Inferior parietal cortex (tissue), 1 donor: ENCODE results near the gene MYBPC1.

Experiments
- DNase-seq: peaks from one replicate; pipeline ENCODE4 v3.0.0-alpha.2; 2016; ENCODE audit errors: extremely low spot score

Gene MYBPC1

GRCh38 chr12:101695706-101696105 is 100.9 kb downstream of the MYBPC1 start:
- no peak for DNase-seq

- DNase-seq, result peak; percentile 59
These were observed 101.8 kb downstream of the MYBPC1 start for GRCh38 chr12:101696251-101697196.

- DNase-seq, result peak; percentile 70
These were observed 102.6 kb downstream of the MYBPC1 start, which contains the start of gene CHPT1 for GRCh38 chr12:101697197-101697929. Gene CHPT1, plus strand, starts transcription at chr12:101697640. Its CDS starts 222 bp downstream, at chr12:101697862.

GRCh38 chr12:101697930-101698799 is 103.4 kb downstream of the MYBPC1 start:
- DNase-seq, result peak; percentile 57

- DNase-seq, result peak; percentile 54
These were observed 104.1 kb downstream of the MYBPC1 start for GRCh38 chr12:101698800-101699347.

- no peak for DNase-seq
These were observed 105.6 kb downstream of the MYBPC1 start for GRCh38 chr12:101700299-101700820.

- DNase-seq, result no peak
These were observed 108.7 kb downstream of the MYBPC1 start for GRCh38 chr12:101703487-101703886.

GRCh38 chr12:101706403-101706802 is 111.6 kb downstream of the MYBPC1 start:
- no peak for DNase-seq

GRCh38 chr12:101707131-101707782 is 112.5 kb downstream of the MYBPC1 start:
- DNase-seq, result no peak

GRCh38 chr12:101710288-101710687 is 115.5 kb downstream of the MYBPC1 start:
- no peak for DNase-seq

- peak; percentile 42 for DNase-seq
These were observed 118.4 kb downstream of the MYBPC1 start for GRCh38 chr12:101713059-101713682.

GRCh38 chr12:101713930-101714329 is 119.2 kb downstream of the MYBPC1 start:
- no peak for DNase-seq

GRCh38 chr12:101714877-101715444 is 120.2 kb downstream of the MYBPC1 start:
- DNase-seq, result no peak

- DNase-seq, result no peak
These were observed 124.8 kb downstream of the MYBPC1 start for GRCh38 chr12:101719566-101719965.

GRCh38 chr12:101720118-101720517 is 125.3 kb downstream of the MYBPC1 start:
- DNase-seq, result no peak

- DNase-seq, result no peak
These were observed 127.6 kb downstream of the MYBPC1 start for GRCh38 chr12:101722392-101722791.

- DNase-seq, result no peak
These were observed 132.3 kb downstream of the MYBPC1 start for GRCh38 chr12:101727098-101727497.

GRCh38 chr12:101729842-101730241 is 135.1 kb downstream of the MYBPC1 start:
- no peak for DNase-seq

- no peak for DNase-seq
These were observed 137.5 kb downstream of the MYBPC1 start for GRCh38 chr12:101732318-101732717.

- no peak for DNase-seq
These were observed 138.4 kb downstream of the MYBPC1 start for GRCh38 chr12:101733166-101733565.
